Measurements from ENCODE around the gene XAB2. TPM values are rescaled to one million over a fixed set of nuclear protein-coding genes. Genes with fewer than 3 reads are reported as not detected.

The XAB2 gene
- total RNA-seq, 4 donors from 2014 or later = 51.6 to 62.0 (median 54.3) TPM

DNA sequence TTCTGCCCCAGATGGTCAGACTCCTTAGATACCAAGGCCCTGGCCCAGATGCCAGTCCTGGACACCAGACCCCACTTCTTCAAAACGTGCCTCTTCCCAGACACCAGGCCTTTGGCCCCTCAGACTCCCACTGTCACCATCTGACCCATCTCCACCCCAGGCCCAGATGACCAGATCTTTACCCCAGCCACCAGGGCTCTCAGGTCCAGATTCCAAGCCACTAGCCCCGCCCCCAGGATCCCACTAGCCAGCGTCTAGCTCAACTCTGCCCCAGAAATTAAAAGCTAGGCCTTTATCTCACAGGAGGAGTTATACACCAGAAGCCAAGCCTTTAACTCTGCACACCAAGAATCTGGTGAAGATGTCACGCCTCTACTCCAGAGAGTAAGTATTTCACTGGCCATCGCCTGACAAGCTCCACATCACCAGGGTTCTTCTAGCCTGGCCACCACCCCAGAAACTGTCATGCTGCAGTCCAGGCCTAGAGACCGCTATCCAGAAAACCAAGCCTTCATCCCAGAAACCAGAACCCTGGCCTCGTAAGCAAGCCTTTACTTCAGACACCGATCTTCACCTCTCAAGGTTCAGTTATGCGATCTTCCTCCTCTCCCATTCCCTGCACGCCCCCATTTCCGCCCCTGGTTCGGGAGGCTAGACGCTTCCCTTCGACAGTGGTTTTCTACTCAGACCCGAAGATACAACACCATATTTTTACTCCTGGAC lies 595 bp downstream of the XAB2 start:
- peaks cover 1 to 52% (median 2%) of the 10 kb centered on the region in 3 donors for H3K36me3 ChIP-seq
- peak overlapping the region; percentile 81 to 100 (median 90) for H3K4me3 ChIP-seq
- peak overlapping the region; percentile 78 to 91 (median 86) for H3K27ac ChIP-seq
- H3K4me1 ChIP-seq = peaks cover 4 to 39% (median 25%) of the 10 kb centered on the region in 4 donors
- H3K9me3 ChIP-seq = no peaks in the 10 kb centered on the region
- H3K27me3 ChIP-seq = no peaks in the 10 kb centered on the region
- no peak for DNase-seq (ENCODE audit: low spot score in 2 of 2)
- TF ChIP-seq EP300 (IDR thresholded peaks at IDR 0.05) (no peak), POLR2A (IDR thresholded peaks at IDR 0.05) (no peak), CTCF (IDR thresholded peaks at IDR 0.05) (no peak)
- 4 to 5% methylated on average over 15 of the region's 15 CpGs for WGBS, 2 donors

DNA sequence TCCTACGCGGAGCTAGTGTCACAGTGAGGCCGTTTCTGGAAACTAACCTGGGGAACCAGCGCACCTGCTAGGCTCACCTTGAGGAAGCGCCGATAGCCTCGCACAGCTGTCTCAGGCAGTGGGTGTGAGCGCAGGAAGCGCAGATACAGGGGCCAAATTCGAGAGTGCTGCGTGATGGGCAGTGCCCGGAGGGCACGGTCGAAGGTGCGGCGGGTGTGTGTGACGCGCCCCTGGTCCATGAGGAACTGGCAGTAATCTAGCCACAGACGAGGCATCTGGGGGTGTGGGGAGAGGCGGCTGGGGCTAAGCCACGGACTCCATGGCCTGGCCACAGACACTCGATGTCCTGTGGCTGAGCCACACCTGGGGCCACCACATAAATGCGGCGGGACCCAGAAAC lies 2.2 kb downstream of the XAB2 start:
- 88 to 94% methylated on average over 24 of the region's 24 CpGs for WGBS, 2 donors
- Histone ChIP-seq H3K27me3 (no peaks in the 10 kb centered on the region), H3K36me3 (peaks cover 2 to 60% (median 16%) of the 10 kb centered on the region in 3 donors), H3K9me3 (no peaks in the 10 kb centered on the region), H3K27ac (no peak overlapping the region), H3K4me3 (no peak overlapping the region), H3K4me1 (peaks cover 4 to 39% (median 25%) of the 10 kb centered on the region in 4 donors)
- no peak for TF ChIP-seq POLR2A (IDR thresholded peaks at IDR 0.05)
- TF ChIP-seq CTCF (IDR thresholded peaks at IDR 0.05) = no peak
- no peak for TF ChIP-seq EP300 (IDR thresholded peaks at IDR 0.05)
- DNase-seq (ENCODE audit: low spot score in 2 of 2) = no peak

DNA sequence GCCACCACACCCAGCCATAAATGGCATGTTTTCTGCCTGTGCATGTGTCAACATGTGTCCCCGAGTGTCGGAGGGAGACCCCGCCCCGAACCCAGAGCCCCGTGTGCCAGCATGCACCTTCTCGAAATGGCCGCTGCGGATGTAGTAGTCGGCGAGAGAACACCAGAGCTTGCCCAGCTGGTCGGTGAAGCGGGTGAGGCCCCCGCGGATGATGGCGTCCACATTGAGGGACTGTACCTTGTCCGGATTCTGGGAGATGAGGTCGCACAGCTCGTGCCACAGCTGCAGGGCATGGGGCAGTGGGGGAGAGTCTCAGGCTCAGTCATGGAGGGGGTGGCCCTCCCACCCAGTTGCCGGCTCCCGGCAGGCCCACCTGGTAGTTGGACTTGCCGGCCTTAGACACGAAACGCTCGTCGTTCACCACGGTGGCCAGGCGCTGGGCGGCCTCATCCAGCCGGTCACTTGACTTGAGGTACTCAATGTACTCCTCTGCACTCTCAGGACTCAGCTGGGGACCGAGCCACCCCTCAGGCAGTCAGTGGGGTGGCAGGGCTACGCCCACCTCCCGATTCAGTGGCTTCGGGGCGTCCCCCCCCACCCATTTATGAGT lies 3.5 kb downstream of the XAB2 start:
- WGBS, 2 donors = 94 to 97% methylated on average over 29 to 33 of the region's 34 CpGs
- Histone ChIP-seq H3K36me3 (peaks cover 5 to 65% (median 24%) of the 10 kb centered on the region in 3 donors), H3K9me3 (no peaks in the 10 kb centered on the region), H3K27me3 (no peaks in the 10 kb centered on the region), H3K4me3 (no peak overlapping the region), H3K27ac (no peak overlapping the region), H3K4me1 (peaks cover 4 to 30% (median 21%) of the 10 kb centered on the region in 4 donors)
- no peak for DNase-seq (ENCODE audit: low spot score in 2 of 2)
- no peak for TF ChIP-seq POLR2A (IDR thresholded peaks at IDR 0.05)
- TF ChIP-seq EP300 (IDR thresholded peaks at IDR 0.05) = no peak
- TF ChIP-seq CTCF (IDR thresholded peaks at IDR 0.05) = no peak

- WGBS, 2 donors = 84 to 89% methylated on average over 17 of the region's 17 CpGs
- TF ChIP-seq CTCF (IDR thresholded peaks at IDR 0.05) = no peak
- no peak for TF ChIP-seq EP300 (IDR thresholded peaks at IDR 0.05)
- no peak for TF ChIP-seq POLR2A (IDR thresholded peaks at IDR 0.05)
- peaks cover 10 to 76% (median 34%) of the 10 kb centered on the region in 3 donors for H3K36me3 ChIP-seq
Measured at GRCh38 chr19:7624810-7625209, 4.5 kb downstream of the XAB2 start.

More at GRCh38 chr19:7624810-7625209, 4.5 kb downstream of the XAB2 start:
- H3K9me3 ChIP-seq = no peaks in the 10 kb centered on the region
- H3K4me3 ChIP-seq = no peak overlapping the region
- H3K27me3 ChIP-seq = no peaks in the 10 kb centered on the region
- DNase-seq (ENCODE audit: low spot score in 2 of 2) = no peak
- H3K4me1 ChIP-seq = peaks cover 0 to 21% (median 12%) of the 10 kb centered on the region in 4 donors
- no peak overlapping the region for H3K27ac ChIP-seq

All from tibial nerve (tissue), 4 donors.